SK-N-DZ (cell line): Measurements from ENCODE around the gene CSNK2A2.
A peak's percentile ranks its signal among the peaks of the same experiment; 100 is the strongest.

Source experiments
- DNase-seq: peaks from one replicate; pipeline ENCODE4 v3.0.0-alpha.2; 2015; ENCODE audit warnings: low spot score

CSNK2A2 gene

GRCh38 chr16:58138852-58139251, 59.1 kb downstream of the CSNK2A2 start:
- DNase-seq = no peak

GRCh38 chr16:58137581-58137980, 60.3 kb downstream of the CSNK2A2 start:
- no peak for DNase-seq

- DNase-seq = peak; percentile 100
Observed at GRCh38 chr16:58129097-58129936, 68.6 kb downstream of the CSNK2A2 start, which contains the start of gene CFAP20. TSS of gene CFAP20 (minus strand) at chr16:58129381. CDS start at chr16:58129115, 266 bp downstream.

GRCh38 chr16:58128711-58129096, 69.2 kb downstream of the CSNK2A2 start:
- DNase-seq = peak; percentile 50

- no peak for DNase-seq
Observed at GRCh38 chr16:58128181-58128631, 69.7 kb downstream of the CSNK2A2 start.

GRCh38 chr16:58127634-58128033, 70.3 kb downstream of the CSNK2A2 start:
- no peak for DNase-seq

- DNase-seq = no peak
Observed at GRCh38 chr16:58127033-58127556, 70.8 kb downstream of the CSNK2A2 start.

GRCh38 chr16:58126451-58126961, 71.4 kb downstream of the CSNK2A2 start:
- DNase-seq = no peak

GRCh38 chr16:58125781-58126335, 72.0 kb downstream of the CSNK2A2 start:
- DNase-seq = no peak

- no peak for DNase-seq
Observed at GRCh38 chr16:58125041-58125440, 72.9 kb downstream of the CSNK2A2 start.

- DNase-seq = no peak
Observed at GRCh38 chr16:58124601-58124915, 73.3 kb downstream of the CSNK2A2 start.

GRCh38 chr16:58123896-58124600, 73.9 kb downstream of the CSNK2A2 start:
- no peak for DNase-seq

- DNase-seq = peak; percentile 48
Observed at GRCh38 chr16:58121132-58121531, 76.8 kb downstream of the CSNK2A2 start.

- DNase-seq = no peak
Observed at GRCh38 chr16:58120234-58120633, 77.7 kb downstream of the CSNK2A2 start.

GRCh38 chr16:58119509-58119845, 78.4 kb downstream of the CSNK2A2 start:
- no peak for DNase-seq

- no peak for DNase-seq
Observed at GRCh38 chr16:58118801-58119508, 79.0 kb downstream of the CSNK2A2 start.

GRCh38 chr16:58116529-58116928, 81.4 kb downstream of the CSNK2A2 start:
- no peak for DNase-seq

- no peak for DNase-seq
Observed at GRCh38 chr16:58116081-58116480, 81.8 kb downstream of the CSNK2A2 start.

GRCh38 chr16:58114827-58115825, 82.8 kb downstream of the CSNK2A2 start:
- DNase-seq = no peak

- DNase-seq = no peak
Observed at GRCh38 chr16:58111302-58111627, 86.6 kb downstream of the CSNK2A2 start.
